Gastrocnemius medialis (tissue), 4 donors: ENCODE results near the gene ARHGAP15. TPM values are rescaled to one million over a fixed set of nuclear protein-coding genes. Genes with fewer than 3 reads are reported as not detected.

Experiments used
- ATAC-seq, 2 donors: fragments of 150-250 bp; one replicate each; pipeline ENCODE4 v1.9.1; 2016
- DNase-seq, 2 donors: peaks; one replicate each; pipeline ENCODE4 v3.0.0-alpha.2; 2019
- H3K27ac ChIP-seq, 4 donors: fragments of 200-600 bp; sonication (generic); 1 replicate in 1 of 4; 2 replicates in 3 of 4; pipeline ENCODE4 v1.5.1; 2016 to 2018; ENCODE audit warnings: mild to moderate bottlenecking in 2 of 4, moderate library complexity in 1 of 4
- H3K27me3 ChIP-seq, 3 donors: fragments of 200-600 bp; sonication (generic) in 2 of 3; 1 replicate in 1 of 3; 2 replicates in 2 of 3; pipeline versions ENCODE4 v1.5.1 to v1.6.0; 2016 to 2019; ENCODE audit warnings: mild to moderate bottlenecking in 1 of 3, moderate library complexity in 1 of 3
- H3K36me3 ChIP-seq, 2 donors: fragments of 200-600 bp; sonication (generic) in 1 of 2; one replicate each; pipeline ENCODE4 v1.5.1; 2017 to 2018
- H3K4me1 ChIP-seq, 2 donors: fragments of 200-600 bp; sonication (generic) in 1 of 2; one replicate each; pipeline ENCODE4 v1.5.1; 2016 to 2017; ENCODE audit warnings: mild to moderate bottlenecking in 2 of 2
- H3K4me3 ChIP-seq, 4 donors: fragments of 200-600 bp; sonication (generic) in 3 of 4; 1 replicate in 1 of 4; 2 replicates in 3 of 4; pipeline ENCODE4 v1.5.1; 2016 to 2019; ENCODE audit warnings: mild to moderate bottlenecking in 2 of 4
- H3K9me3 ChIP-seq, 3 donors: fragments of 200-600 bp; sonication (generic) in 2 of 3; 1 replicate in 1 of 3; 2 replicates in 2 of 3; pipeline ENCODE4 v1.5.1; 2016 to 2019
- CTCF ChIP-seq, 5 experiments: fragments of 450-650 bp in 3 of 5; fragments of 200-600 bp in 2 of 5; sonication (generic) in 2 of 5; IDR thresholded peaks in 4 of 5; conservative IDR thresholded peaks in 1 of 5; 1 replicate in 4 of 5; 2 replicates in 1 of 5; pipeline ENCODE4 v1.5.1; 2016 to 2019; ENCODE audit warnings: antibody characterized with exemption in 5 of 5, mild to moderate bottlenecking in 3 of 5, moderate library complexity in 3 of 5
- POLR2A ChIP-seq, 2 donors: fragments of 450-650 bp; IDR thresholded peaks; one replicate each; pipeline ENCODE4 v1.6.1; 2017; ENCODE audit warnings: antibody characterized with exemption in 2 of 2, mild to moderate bottlenecking in 2 of 2, moderate library complexity in 2 of 2
- in situ Hi-C, 4 donors: fragments of 200-750 bp; cut with MboI; loops; one replicate each; pipeline versions ENCODE4 v1.15.0 to v1.8.0; 2017; ENCODE audit warnings: low sequenced_read_pairs in 4 of 4
- intact Hi-C: fragments of 100-400 bp; cut with DNase I; formaldehyde crosslinking; loops from one replicate; pipeline ENCODE4 v1.15.1; 2023; ENCODE audit warnings: low total_unique reads
- total RNA-seq, 4 donors: library from RNA; depleted of rRNA; stranded (reverse); fragments of >200 nt; gene quantifications; one replicate each; pipeline versions ENCODE4 v1.1.0 to v1.2.3, GENCODE V29; 2016

The ARHGAP15 gene
- total RNA-seq, 4 donors from 2014 or later = 1.2 to 3.2 (median 1.3) TPM; not detected in 1

- ATAC-seq = no peak
- no peaks in the 10 kb centered on the region for H3K36me3 ChIP-seq
- in situ Hi-C loops = no loop called here
These were observed 273.2 kb downstream of the ARHGAP15 start for GRCh38 chr2:143402451-143402850.

GRCh38 chr2:143410082-143410897, 281.1 kb downstream of the ARHGAP15 start:
- Histone ChIP-seq H3K27ac (no peak overlapping the region), H3K36me3 (no peaks in the 10 kb centered on the region), H3K4me3 (no peak overlapping the region), H3K9me3 (no peaks in the 10 kb centered on the region), H3K4me1 (no peaks in the 10 kb centered on the region), H3K27me3 (no peaks in the 10 kb centered on the region)
- in situ Hi-C loops = no loop called here
- intact Hi-C loops = no loop called here
- no peak for ATAC-seq
- DNase-seq = no peak
- TF ChIP-seq CTCF (IDR thresholded peaks at IDR 0.05 in 4 of 5, conservative IDR thresholded peaks at IDR 0.05 in 1 of 5) (no peak), POLR2A (IDR thresholded peaks at IDR 0.05) (no peak)

More at GRCh38 chr2:143402451-143402850, 273.2 kb downstream of the ARHGAP15 start:
- TF ChIP-seq POLR2A (IDR thresholded peaks at IDR 0.05) (no peak), CTCF (IDR thresholded peaks at IDR 0.05 in 4 of 5, conservative IDR thresholded peaks at IDR 0.05 in 1 of 5) (no peak)
- intact Hi-C loops = no loop called here
- Histone ChIP-seq H3K9me3 (no peaks in the 10 kb centered on the region), H3K4me3 (no peak overlapping the region), H3K27me3 (no peaks in the 10 kb centered on the region), H3K4me1 (no peaks in the 10 kb centered on the region), H3K27ac (no peak overlapping the region)
- DNase-seq = no peak

- no peak overlapping the region for H3K4me3 ChIP-seq
- H3K9me3 ChIP-seq = no peaks in the 10 kb centered on the region
- no peak for TF ChIP-seq CTCF (IDR thresholded peaks at IDR 0.05 in 4 of 5, conservative IDR thresholded peaks at IDR 0.05 in 1 of 5)
- no peaks in the 10 kb centered on the region for H3K27me3 ChIP-seq
- no peak overlapping the region for H3K27ac ChIP-seq
- intact Hi-C loops = no loop called here
- H3K4me1 ChIP-seq = no peaks in the 10 kb centered on the region
- no peak for DNase-seq
- in situ Hi-C loops = no loop called here
- H3K36me3 ChIP-seq = no peaks in the 10 kb centered on the region
- ATAC-seq = no peak
These were observed 286.4 kb downstream of the ARHGAP15 start for GRCh38 chr2:143415571-143415970.

GRCh38 chr2:143417428-143417827, 288.2 kb downstream of the ARHGAP15 start:
- Histone ChIP-seq H3K27me3 (no peaks in the 10 kb centered on the region), H3K4me3 (no peak overlapping the region), H3K4me1 (no peaks in the 10 kb centered on the region), H3K9me3 (no peaks in the 10 kb centered on the region), H3K36me3 (no peaks in the 10 kb centered on the region), H3K27ac (no peak overlapping the region)
- no peak for DNase-seq
- in situ Hi-C loops (no loop called here), intact Hi-C loops (no loop called here)
- TF ChIP-seq CTCF (IDR thresholded peaks at IDR 0.05 in 4 of 5, conservative IDR thresholded peaks at IDR 0.05 in 1 of 5) = no peak
- TF ChIP-seq POLR2A (IDR thresholded peaks at IDR 0.05) = no peak
- ATAC-seq = no peak
